ENCODE results near the gene WDR81. TPM values are rescaled to one million over a fixed set of nuclear protein-coding genes. Genes with fewer than 3 reads are reported as not detected.

WDR81 gene
- polyA plus RNA-seq, 2 of the 4 experiments (the other 2 are of a cell fraction): 4.9 to 26.8 TPM

DNA sequence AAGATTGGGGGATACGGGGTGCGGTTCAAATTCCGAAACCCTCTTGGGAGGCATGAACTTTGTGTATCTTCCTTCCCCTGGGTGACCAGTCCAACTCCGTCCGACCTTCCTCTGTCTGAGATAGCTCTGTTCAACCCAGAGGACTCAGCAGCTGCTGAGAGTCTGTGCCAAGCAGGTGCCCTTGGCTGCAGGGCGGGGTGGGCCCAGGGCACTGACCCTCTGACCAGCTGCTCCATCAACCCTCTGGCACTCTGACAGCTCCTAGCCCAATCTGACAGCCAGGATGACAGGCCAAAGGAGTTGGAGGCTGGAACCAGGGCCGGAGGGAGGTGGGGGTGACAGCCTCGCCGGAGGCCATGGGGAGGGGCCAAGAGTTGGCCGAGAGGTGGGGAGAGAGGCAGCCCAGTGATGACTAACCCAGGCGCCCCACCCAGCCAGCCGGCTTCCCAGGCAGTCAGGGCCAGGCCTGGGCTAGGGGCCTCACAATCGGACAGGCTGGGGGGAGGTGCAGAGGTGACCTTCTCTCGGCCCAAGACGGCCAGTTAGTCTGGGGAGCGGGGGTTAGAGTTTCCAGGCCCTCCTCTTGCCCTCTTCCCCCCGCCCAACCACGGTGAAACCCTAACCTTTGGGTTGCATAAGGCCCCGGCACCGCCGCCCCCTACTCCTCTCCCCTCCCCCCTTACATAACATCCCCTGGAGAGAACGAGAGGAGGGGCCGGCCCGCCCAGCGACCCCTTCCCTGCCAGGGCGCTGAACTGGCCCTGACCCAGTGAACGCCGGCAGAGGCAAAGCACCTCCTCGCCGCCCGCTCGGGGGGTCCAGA, 9.3 kb upstream of the WDR81 start (continued):
- no peak for TF ChIP-seq ZSCAN20 (CRISPR knock-in tag; IDR thresholded peaks at IDR 0.05)
- TF ChIP-seq KDM1A (IDR thresholded peaks at IDR 0.05; ENCODE audit: low read depth): no peak
- no peak for TF ChIP-seq JUN (IDR thresholded peaks at IDR 0.05)
- TF ChIP-seq ZFP36 (IDR thresholded peaks at IDR 0.05; ENCODE audit: borderline replicate concordance, partially characterized antibody): no peak
- no peak for TF ChIP-seq EP300 (IDR thresholded peaks at IDR 0.05)
- TF ChIP-seq, protein P1, sequence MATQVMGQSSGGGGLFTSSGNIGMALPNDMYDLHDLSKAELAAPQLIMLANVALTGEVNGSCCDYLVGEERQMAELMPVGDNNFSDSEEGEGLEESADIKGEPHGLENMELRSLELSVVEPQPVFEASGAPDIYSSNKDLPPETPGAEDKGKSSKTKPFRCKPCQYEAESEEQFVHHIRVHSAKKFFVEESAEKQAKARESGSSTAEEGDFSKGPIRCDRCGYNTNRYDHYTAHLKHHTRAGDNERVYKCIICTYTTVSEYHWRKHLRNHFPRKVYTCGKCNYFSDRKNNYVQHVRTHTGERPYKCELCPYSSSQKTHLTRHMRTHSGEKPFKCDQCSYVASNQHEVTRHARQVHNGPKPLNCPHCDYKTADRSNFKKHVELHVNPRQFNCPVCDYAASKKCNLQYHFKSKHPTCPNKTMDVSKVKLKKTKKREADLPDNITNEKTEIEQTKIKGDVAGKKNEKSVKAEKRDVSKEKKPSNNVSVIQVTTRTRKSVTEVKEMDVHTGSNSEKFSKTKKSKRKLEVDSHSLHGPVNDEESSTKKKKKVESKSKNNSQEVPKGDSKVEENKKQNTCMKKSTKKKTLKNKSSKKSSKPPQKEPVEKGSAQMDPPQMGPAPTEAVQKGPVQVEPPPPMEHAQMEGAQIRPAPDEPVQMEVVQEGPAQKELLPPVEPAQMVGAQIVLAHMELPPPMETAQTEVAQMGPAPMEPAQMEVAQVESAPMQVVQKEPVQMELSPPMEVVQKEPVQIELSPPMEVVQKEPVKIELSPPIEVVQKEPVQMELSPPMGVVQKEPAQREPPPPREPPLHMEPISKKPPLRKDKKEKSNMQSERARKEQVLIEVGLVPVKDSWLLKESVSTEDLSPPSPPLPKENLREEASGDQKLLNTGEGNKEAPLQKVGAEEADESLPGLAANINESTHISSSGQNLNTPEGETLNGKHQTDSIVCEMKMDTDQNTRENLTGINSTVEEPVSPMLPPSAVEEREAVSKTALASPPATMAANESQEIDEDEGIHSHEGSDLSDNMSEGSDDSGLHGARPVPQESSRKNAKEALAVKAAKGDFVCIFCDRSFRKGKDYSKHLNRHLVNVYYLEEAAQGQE (IDR thresholded peaks at IDR 0.05): peak; percentile 6; the same call in 1 of the 2 replicates
- TF ChIP-seq HOXA7 (CRISPR knock-in tag; IDR thresholded peaks at IDR 0.05): peak; percentile 83
- TF ChIP-seq CBX2 (IDR thresholded peaks at IDR 0.05; ENCODE audit: borderline replicate concordance, low read depth): no peak
- no peak for TF ChIP-seq POLR2A (IDR thresholded peaks at IDR 0.05; ENCODE audit: low read length)
- no peak for TF ChIP-seq EHMT2 (IDR thresholded peaks at IDR 0.05; ENCODE audit: low read depth)
- peak; percentile 46; the same call in 1 of the 2 replicates for TF ChIP-seq RFX5 (IDR thresholded peaks at IDR 0.05)
- TF ChIP-seq CEBPB (IDR thresholded peaks at IDR 0.05): no peak; a peak in 1 of 4 replicates
- TF ChIP-seq NR3C1 (IDR thresholded peaks at IDR 0.05): no peak
- TF ChIP-seq TFCP2L1 (CRISPR knock-in tag; IDR thresholded peaks at IDR 0.05): peak; percentile 91; the same call in 1 of the 2 replicates
- TF ChIP-seq EHF (CRISPR knock-in tag; IDR thresholded peaks at IDR 0.05): peak; percentile 47; the same call in 1 of the 2 replicates
- TF ChIP-seq, protein P2, sequence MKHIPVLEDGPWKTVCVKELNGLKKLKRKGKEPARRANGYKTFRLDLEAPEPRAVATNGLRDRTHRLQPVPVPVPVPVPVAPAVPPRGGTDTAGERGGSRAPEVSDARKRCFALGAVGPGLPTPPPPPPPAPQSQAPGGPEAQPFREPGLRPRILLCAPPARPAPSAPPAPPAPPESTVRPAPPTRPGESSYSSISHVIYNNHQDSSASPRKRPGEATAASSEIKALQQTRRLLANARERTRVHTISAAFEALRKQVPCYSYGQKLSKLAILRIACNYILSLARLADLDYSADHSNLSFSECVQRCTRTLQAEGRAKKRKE (CRISPR knock-in tag; IDR thresholded peaks at IDR 0.05; ENCODE audit: low read depth): peak; percentile 29
- no peak for TF ChIP-seq RCOR1 (IDR thresholded peaks at IDR 0.05; ENCODE audit: low read depth, low read length)
- no peak for TF ChIP-seq FOSL2 (IDR thresholded peaks at IDR 0.05)
- peak; percentile 87 for TF ChIP-seq FOSL2 (CRISPR knock-in tag; IDR thresholded peaks at IDR 0.05)
- TF ChIP-seq, protein P3, sequence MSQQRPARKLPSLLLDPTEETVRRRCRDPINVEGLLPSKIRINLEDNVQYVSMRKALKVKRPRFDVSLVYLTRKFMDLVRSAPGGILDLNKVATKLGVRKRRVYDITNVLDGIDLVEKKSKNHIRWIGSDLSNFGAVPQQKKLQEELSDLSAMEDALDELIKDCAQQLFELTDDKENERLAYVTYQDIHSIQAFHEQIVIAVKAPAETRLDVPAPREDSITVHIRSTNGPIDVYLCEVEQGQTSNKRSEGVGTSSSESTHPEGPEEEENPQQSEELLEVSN (IDR thresholded peaks at IDR 0.05; ENCODE audit: borderline replicate concordance, low read depth): no peak
- TF ChIP-seq, protein P4, sequence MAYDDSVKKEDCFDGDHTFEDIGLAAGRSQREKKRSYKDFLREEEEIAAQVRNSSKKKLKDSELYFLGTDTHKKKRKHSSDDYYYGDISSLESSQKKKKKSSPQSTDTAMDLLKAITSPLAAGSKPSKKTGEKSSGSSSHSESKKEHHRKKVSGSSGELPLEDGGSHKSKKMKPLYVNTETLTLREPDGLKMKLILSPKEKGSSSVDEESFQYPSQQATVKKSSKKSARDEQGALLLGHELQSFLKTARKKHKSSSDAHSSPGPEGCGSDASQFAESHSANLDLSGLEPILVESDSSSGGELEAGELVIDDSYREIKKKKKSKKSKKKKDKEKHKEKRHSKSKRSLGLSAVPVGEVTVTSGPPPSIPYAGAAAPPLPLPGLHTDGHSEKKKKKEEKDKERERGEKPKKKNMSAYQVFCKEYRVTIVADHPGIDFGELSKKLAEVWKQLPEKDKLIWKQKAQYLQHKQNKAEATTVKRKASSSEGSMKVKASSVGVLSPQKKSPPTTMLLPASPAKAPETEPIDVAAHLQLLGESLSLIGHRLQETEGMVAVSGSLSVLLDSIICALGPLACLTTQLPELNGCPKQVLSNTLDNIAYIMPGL (CRISPR knock-in tag; IDR thresholded peaks at IDR 0.05; ENCODE audit: borderline replicate concordance): no peak
- no peak for TF ChIP-seq JUNB (IDR thresholded peaks at IDR 0.05)
- TF ChIP-seq ZNF302 (CRISPR knock-in tag; IDR thresholded peaks at IDR 0.05): no peak
- no peak; the same call in 1 of the 2 replicates for TF ChIP-seq MYC (IDR thresholded peaks at IDR 0.05; ENCODE audit: borderline replicate concordance, low read length)
- TF ChIP-seq, protein P5, sequence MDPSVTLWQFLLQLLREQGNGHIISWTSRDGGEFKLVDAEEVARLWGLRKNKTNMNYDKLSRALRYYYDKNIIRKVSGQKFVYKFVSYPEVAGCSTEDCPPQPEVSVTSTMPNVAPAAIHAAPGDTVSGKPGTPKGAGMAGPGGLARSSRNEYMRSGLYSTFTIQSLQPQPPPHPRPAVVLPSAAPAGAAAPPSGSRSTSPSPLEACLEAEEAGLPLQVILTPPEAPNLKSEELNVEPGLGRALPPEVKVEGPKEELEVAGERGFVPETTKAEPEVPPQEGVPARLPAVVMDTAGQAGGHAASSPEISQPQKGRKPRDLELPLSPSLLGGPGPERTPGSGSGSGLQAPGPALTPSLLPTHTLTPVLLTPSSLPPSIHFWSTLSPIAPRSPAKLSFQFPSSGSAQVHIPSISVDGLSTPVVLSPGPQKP (IDR thresholded peaks at IDR 0.05; ENCODE audit: low read depth, low read length): no peak
- TF ChIP-seq, protein P6, sequence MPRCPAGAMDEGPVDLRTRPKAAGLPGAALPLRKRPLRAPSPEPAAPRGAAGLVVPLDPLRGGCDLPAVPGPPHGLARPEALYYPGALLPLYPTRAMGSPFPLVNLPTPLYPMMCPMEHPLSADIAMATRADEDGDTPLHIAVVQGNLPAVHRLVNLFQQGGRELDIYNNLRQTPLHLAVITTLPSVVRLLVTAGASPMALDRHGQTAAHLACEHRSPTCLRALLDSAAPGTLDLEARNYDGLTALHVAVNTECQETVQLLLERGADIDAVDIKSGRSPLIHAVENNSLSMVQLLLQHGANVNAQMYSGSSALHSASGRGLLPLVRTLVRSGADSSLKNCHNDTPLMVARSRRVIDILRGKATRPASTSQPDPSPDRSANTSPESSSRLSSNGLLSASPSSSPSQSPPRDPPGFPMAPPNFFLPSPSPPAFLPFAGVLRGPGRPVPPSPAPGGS (IDR thresholded peaks at IDR 0.05): peak; percentile 42; the same call in 1 of the 3 replicates
- no peak for TF ChIP-seq CBX8 (IDR thresholded peaks at IDR 0.05)
- TF ChIP-seq CHD2 (IDR thresholded peaks at IDR 0.05; ENCODE audit: low read length, partially characterized antibody): peak; percentile 14
- TF ChIP-seq ZC3H11A (IDR thresholded peaks at IDR 0.05): no peak
- TF ChIP-seq, protein P7, sequence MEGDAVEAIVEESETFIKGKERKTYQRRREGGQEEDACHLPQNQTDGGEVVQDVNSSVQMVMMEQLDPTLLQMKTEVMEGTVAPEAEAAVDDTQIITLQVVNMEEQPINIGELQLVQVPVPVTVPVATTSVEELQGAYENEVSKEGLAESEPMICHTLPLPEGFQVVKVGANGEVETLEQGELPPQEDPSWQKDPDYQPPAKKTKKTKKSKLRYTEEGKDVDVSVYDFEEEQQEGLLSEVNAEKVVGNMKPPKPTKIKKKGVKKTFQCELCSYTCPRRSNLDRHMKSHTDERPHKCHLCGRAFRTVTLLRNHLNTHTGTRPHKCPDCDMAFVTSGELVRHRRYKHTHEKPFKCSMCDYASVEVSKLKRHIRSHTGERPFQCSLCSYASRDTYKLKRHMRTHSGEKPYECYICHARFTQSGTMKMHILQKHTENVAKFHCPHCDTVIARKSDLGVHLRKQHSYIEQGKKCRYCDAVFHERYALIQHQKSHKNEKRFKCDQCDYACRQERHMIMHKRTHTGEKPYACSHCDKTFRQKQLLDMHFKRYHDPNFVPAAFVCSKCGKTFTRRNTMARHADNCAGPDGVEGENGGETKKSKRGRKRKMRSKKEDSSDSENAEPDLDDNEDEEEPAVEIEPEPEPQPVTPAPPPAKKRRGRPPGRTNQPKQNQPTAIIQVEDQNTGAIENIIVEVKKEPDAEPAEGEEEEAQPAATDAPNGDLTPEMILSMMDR (IDR thresholded peaks at IDR 0.05): no peak

Data from A549 (cell line).